Activated T-helper 2 cell treated with anti-CD3 and anti-CD28 coated beads, Interferon-gamma antibody, Interleukin-2, Interleukin-4, amounts not matched to agents 10 μg/mL and 5 μg/mL and 100 μg/mL, durations not matched to agents 14 hours and 24 hours and 36 hours (primary cell): Measurements from ENCODE around the gene CXCR5. TPM values are rescaled to one million over a fixed set of nuclear protein-coding genes. Genes with fewer than 3 reads are reported as not detected.

Source experiments
- DNase-seq: peaks from one replicate; pipeline ENCODE4 v3.0.0; 2021; ENCODE audit warnings: low spot score
- H3K27ac Mint-ChIP-seq: one replicate; pipeline ENCODE4 v1.8.0; 2021; ENCODE audit warnings: mixed read lengths
- H3K27me3 Mint-ChIP-seq: one replicate; pipeline ENCODE4 v1.8.0; 2021; ENCODE audit warnings: low read depth, mixed read lengths
- H3K36me3 Mint-ChIP-seq: one replicate; pipeline ENCODE4 v1.8.0; 2021; ENCODE audit warnings: low read depth, mixed read lengths
- H3K4me1 Mint-ChIP-seq: one replicate; pipeline ENCODE4 v1.8.0; 2021; ENCODE audit warnings: low read depth, mixed read lengths
- H3K4me3 Mint-ChIP-seq: one replicate; pipeline ENCODE4 v1.8.0; 2021; ENCODE audit warnings: low read depth, mild to moderate bottlenecking, moderate library complexity, mixed read lengths
- H3K9me3 Mint-ChIP-seq: one replicate; pipeline ENCODE4 v1.8.0; 2021; ENCODE audit warnings: mixed read lengths
- intact Hi-C: fragments of 100-400 bp; cut with micrococcal nuclease; formaldehyde crosslinking; loops from one replicate; pipeline ENCODE4 v1.15.1; 2023
- total RNA-seq: library from RNA; stranded (reverse); gene quantifications from 2 replicates; pipeline ENCODE4 v1.2.3, GENCODE V29; 2022

The CXCR5 gene
- total RNA-seq, 1 donor from 2014 or later: 8.1 TPM

DNA sequence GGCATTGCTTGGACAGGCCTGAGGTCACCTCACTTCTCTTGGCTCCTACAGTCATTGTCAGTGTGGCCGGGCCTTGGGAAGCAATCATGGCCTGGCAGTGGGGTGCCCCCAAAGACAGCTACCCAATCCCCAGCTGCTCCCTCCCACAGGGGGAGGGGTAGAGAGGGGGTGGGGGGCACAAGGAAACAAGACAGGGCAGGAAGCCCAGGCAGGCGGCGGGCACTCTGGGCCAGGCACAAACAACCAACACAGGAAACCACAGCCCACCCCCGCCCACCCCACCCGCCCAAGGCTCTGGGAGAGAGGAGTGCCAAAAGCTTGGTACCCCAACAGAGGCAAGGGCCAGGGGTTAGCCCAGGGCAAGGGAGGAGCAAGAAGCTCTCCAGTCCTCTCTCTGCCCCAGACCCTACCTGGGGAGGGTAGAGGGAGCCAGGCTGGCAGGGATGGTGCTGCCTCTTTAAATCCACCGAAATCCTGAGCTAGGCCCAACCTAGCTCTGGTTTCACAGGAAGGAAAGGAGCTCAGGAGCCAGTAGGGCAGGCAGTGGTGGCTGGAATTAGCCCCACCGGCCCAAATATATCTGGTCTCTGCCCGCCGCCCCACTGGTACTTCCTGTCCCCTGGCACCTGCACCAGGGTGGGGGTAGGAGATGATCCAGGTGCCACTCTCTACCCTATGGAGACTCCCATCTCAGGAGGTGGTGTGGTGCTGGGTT is 29.9 kb downstream of the CXCR5 start:
- H3K36me3 Mint-ChIP-seq: peaks cover 12% of the 10 kb centered on the region
- intact Hi-C loops: loop anchor here (1.0 kb wide), 1 partner anchor 15 kb away; no protein-coding TSS in a partner anchor
- DNase-seq: no peak
- H3K4me1 Mint-ChIP-seq: peaks cover 71% of the 10 kb centered on the region
- H3K27me3 Mint-ChIP-seq: no peaks in the 10 kb centered on the region
- H3K27ac Mint-ChIP-seq: peak overlapping the region; percentile 89
- no peaks in the 10 kb centered on the region for H3K9me3 Mint-ChIP-seq
- peak overlapping the region; percentile 26 for H3K4me3 Mint-ChIP-seq

DNA sequence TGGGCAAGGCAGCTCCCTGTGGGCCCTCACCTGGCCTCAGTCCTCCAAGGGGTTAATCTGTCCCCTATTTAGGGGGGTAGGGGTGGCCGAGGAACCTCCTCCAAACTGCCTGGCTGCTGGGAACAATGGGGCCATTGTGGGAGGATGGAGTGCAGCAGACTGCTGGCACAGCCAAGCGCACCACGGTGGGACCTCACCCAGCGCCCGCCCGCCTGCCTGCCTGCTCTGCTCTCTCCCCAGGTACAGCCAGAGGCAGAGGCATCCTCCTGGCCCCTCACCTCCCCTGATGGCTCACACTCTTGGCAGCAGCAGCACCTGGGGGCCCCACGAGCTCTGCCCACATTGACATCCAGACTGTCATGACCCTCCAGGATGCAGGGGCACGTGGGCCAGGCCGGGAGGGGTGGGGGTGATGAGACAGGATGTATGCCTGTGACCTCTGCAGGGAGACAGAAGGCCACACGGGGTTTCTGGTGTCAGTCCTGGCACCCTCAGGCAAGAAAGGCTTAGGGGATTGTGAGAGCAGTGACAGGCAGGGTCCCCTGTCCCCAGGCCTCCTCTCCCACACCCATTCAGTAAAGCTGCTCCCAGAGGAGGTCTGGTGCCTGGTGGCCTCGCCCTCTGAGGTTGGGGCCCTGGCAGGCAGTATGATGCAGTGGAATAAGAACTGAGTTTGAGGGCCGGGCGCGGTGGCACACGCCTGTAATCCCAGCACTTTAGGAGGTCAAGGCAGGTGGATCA is 30.7 kb downstream of the CXCR5 start:
- peaks cover 74% of the 10 kb centered on the region for H3K4me1 Mint-ChIP-seq
- H3K36me3 Mint-ChIP-seq: peaks cover 12% of the 10 kb centered on the region
- H3K9me3 Mint-ChIP-seq: no peaks in the 10 kb centered on the region
- intact Hi-C loops: no loop called here
- H3K27ac Mint-ChIP-seq: peak overlapping the region; percentile 89
- H3K27me3 Mint-ChIP-seq: no peaks in the 10 kb centered on the region
- peak; percentile 52 for DNase-seq
- peak overlapping the region; percentile 60 for H3K4me3 Mint-ChIP-seq

DNA sequence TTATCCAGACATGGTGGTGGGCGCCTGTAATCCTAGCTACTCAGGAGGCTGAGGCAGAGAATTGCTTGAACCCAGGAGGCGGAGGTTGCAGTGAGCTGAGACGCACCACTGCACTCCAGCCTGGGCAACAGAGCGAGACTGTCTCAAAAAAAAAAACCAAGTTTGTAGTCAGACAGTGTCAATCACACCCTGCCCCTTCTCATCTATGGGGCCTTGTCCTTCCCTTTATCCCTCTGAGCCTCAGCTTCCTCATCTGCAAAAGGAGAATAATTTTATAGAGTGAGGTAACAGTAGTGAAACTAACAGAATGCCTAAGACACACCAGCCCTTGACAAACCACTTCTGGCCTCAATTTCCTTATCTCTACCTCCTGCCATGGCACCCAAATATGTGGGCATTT is 31.3 kb downstream of the CXCR5 start:
- no peaks in the 10 kb centered on the region for H3K27me3 Mint-ChIP-seq
- no peaks in the 10 kb centered on the region for H3K9me3 Mint-ChIP-seq
- peak overlapping the region; percentile 89 for H3K27ac Mint-ChIP-seq
- H3K4me3 Mint-ChIP-seq: peak overlapping the region; percentile 60
- H3K4me1 Mint-ChIP-seq: peaks cover 80% of the 10 kb centered on the region
- intact Hi-C loops: no loop called here
- H3K36me3 Mint-ChIP-seq: peaks cover 12% of the 10 kb centered on the region
- DNase-seq: no peak

DNA sequence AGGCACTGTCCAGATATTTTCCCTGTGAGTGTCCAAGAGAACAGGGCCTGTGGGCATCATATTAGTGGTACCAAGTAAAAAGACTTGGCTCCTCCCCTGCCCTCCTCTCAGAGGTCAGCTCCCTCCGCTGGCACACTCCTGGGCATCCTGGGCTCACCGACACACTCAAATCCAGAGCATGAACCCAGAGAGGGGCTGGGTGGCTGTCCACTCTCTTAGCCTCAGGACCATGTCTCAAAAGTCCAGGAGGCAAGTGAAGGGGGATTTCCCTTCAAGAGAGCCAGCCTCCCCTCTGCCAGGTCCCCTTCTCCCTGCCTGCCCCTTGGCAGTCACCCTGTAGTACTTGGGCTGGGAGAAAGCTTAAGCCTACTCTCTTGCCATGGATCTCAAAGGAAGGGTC is 31.7 kb downstream of the CXCR5 start:
- Mint-ChIP-seq H3K27ac (peak overlapping the region; percentile 89), H3K4me1 (peaks cover 84% of the 10 kb centered on the region), H3K36me3 (peaks cover 12% of the 10 kb centered on the region), H3K9me3 (no peaks in the 10 kb centered on the region), H3K4me3 (no peak overlapping the region), H3K27me3 (no peaks in the 10 kb centered on the region)
- DNase-seq: no peak
- intact Hi-C loops: no loop called here

DNA sequence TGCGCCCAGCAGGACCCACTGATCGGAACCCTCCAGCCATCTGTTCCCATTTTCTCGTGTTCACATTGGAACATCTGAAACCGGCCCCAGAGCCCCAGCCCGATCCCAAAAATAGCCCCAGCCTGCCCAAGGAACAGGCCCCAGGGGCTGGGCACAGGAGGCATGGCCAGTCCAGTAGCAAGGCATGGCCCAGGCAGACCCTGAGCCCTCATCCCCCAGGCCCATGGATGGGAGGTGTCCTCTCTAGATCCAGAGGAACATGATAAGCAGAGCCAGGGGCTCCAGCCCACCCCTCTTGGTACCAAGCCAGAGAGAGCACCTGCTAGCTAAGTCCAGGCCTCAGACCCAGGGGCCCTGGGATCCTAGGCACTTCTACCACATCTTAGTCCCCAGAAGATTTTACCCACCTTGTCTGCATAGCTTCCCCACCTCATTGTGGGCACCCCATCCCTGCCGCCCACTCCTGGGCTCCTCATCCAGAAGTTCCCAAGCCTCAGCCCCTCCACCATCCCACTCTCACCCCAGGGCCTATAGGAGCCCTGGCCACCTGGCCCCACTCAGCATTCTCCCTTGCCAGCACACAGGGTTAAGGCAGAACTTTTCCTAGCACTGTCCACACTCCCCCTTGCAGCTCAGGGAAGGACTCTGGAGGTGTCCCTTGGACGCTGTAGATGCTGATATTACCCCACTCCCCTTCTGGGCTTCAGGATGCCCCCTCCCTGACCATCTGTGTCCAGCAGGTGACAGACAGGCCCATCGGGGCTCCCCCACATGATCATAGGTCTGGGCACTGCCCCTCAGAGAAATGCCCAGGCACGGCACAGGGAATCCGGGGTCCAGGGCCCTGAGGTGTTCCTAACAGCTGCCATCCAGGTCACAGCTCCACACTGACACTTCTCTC is 32.5 kb downstream of the CXCR5 start:
- Mint-ChIP-seq H3K9me3 (no peaks in the 10 kb centered on the region), H3K36me3 (peaks cover 12% of the 10 kb centered on the region), H3K27ac (peak overlapping the region; percentile 93), H3K27me3 (no peaks in the 10 kb centered on the region), H3K4me1 (peaks cover 90% of the 10 kb centered on the region), H3K4me3 (peak overlapping the region; percentile 20)
- intact Hi-C loops: no loop called here
- DNase-seq: no peak

DNA sequence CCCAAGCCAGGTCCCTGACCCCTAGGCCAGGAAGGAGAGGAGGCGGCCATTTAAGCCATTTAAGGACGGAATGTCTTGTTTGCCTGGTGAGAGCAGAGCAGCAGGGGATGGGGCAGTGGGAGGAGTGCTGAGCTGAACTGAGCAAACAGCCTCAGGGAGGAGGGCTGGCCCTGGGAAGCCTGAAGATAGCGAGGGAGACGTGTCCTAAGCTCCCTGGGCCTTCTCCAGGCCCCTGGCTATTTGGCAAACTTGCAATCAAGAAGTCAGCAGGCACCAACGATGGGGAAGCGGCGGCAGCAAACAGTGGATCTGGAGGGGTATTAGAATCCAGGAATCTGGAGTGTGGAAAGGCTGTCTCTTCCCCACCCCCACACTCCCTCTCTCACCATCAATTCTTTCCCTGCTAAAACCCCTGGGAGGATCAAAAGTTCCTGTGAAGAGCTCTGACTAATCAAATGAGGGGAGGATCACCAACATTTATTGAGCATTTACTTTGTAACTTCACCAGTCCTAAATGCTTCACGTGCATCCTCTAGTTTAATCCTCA is 33.2 kb downstream of the CXCR5 start:
- no peaks in the 10 kb centered on the region for H3K27me3 Mint-ChIP-seq
- H3K27ac Mint-ChIP-seq: peak overlapping the region; percentile 93
- intact Hi-C loops: no loop called here

DNA sequence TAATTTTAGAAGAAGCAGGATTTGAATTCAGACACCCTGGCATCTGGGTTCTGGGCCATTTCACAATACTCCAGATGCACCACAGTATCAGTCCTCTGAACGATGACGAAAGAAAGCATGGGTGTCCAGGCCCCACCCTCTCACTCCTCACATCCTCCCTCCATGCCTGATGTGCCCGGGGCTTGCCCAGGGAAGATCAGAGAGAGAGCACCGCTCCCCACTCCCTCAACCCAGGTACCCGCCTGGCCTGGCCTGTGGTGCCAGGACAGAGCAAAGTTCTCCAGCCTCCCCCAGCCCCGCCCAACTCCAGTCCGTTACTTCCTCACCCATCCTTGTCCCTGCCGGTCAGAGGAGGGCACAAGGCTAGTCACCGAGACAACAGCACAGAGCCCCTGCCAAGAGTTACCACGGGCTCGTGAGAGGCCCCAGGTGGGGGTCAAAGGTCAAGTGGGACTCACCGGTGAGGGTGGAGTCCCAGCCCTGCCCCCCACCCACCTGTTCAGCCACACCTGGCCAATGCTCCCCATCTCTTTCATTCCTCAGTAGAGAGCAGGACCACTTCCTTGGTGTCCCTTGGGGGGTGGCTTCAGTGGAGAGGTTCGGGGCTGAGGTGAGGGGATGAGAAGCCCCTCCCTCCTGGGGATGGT is 33.9 kb downstream of the CXCR5 start:
- H3K4me3 Mint-ChIP-seq: peak overlapping the region; percentile 66
- intact Hi-C loops: loop anchor here (1.0 kb wide), 1 partner anchor 11 kb away; no protein-coding TSS in a partner anchor
- DNase-seq: no peak
- H3K9me3 Mint-ChIP-seq: no peaks in the 10 kb centered on the region
- peak overlapping the region; percentile 93 for H3K27ac Mint-ChIP-seq
- H3K4me1 Mint-ChIP-seq: peaks cover 80% of the 10 kb centered on the region
- peaks cover 12% of the 10 kb centered on the region for H3K36me3 Mint-ChIP-seq
- no peaks in the 10 kb centered on the region for H3K27me3 Mint-ChIP-seq

More for the DNA sequence above, 33.2 kb downstream of the CXCR5 start:
- Mint-ChIP-seq H3K4me1 (peaks cover 86% of the 10 kb centered on the region), H3K4me3 (peak overlapping the region; percentile 20), H3K9me3 (no peaks in the 10 kb centered on the region), H3K36me3 (peaks cover 12% of the 10 kb centered on the region)
- no peak for DNase-seq

DNA sequence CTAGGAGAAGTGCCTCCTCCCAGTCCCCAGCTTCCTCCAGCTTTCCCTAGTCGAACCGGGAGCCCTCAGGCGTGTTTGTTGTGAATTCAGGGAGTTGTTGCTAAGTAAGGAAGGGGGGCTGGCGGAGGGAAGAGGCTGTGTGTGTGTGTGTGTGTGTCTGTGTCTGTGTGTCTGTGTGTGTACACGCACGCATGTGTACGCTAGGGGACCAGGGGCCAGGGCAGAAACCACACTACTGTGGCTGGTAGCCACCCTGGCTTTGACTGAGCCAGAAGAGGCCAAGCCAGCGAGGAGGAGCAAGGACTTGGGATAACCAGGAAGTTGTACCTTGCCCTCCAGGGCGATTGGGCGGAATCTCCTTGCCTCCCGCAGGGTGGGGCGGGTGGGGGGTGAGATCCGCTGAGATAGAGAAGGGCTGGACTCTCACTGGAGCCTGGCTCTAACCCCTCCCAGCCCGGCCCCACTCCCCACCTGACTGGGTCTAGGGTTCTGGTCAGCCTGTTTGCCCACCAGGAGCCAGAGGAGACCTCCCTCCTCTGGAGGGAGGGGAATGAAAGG is 34.5 kb downstream of the CXCR5 start:
- Mint-ChIP-seq H3K4me1 (peaks cover 77% of the 10 kb centered on the region), H3K36me3 (peaks cover 12% of the 10 kb centered on the region), H3K27ac (peak overlapping the region; percentile 93), H3K27me3 (no peaks in the 10 kb centered on the region), H3K4me3 (peak overlapping the region; percentile 66), H3K9me3 (no peaks in the 10 kb centered on the region)
- intact Hi-C loops: loop anchor here (1.0 kb wide), 1 partner anchor 10 kb away; no protein-coding TSS in a partner anchor
- DNase-seq: no peak

DNA sequence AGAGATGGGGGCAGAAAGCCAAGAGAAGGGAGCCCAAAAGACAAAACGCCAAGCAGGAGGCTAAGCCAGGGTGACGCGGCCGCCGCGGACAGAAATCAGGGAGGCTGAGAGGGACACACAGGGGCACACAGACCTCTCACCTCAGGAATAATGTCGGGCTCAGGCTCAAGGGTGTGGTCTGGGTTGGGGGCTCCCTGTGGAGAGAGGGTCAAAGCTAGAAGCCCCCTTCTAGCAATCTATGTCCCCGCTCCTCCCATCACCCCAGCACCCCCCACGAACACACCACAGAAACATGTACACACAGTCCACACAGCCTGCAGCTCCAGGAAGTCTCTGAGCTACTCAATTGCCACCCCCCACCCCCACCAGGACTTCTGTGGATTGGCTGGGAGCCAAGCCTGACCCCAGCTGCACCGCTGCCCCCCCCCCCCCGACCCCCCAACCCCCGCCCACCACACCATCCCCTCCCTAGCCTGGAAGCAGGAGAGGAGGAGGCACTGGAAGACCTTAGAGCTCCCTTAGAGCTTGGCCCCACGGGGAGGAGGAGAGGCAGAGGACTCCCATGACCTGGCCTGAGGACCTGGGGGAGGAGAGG is 35.1 kb downstream of the CXCR5 start:
- intact Hi-C loops: loop anchor here (1.0 kb wide), 1 partner anchor 10 kb away; no protein-coding TSS in a partner anchor
- Mint-ChIP-seq H3K27me3 (no peaks in the 10 kb centered on the region), H3K27ac (peak overlapping the region; percentile 68), H3K4me3 (peak overlapping the region; percentile 66), H3K36me3 (peaks cover 12% of the 10 kb centered on the region), H3K4me1 (peaks cover 80% of the 10 kb centered on the region), H3K9me3 (no peaks in the 10 kb centered on the region)
- DNase-seq: no peak

DNA sequence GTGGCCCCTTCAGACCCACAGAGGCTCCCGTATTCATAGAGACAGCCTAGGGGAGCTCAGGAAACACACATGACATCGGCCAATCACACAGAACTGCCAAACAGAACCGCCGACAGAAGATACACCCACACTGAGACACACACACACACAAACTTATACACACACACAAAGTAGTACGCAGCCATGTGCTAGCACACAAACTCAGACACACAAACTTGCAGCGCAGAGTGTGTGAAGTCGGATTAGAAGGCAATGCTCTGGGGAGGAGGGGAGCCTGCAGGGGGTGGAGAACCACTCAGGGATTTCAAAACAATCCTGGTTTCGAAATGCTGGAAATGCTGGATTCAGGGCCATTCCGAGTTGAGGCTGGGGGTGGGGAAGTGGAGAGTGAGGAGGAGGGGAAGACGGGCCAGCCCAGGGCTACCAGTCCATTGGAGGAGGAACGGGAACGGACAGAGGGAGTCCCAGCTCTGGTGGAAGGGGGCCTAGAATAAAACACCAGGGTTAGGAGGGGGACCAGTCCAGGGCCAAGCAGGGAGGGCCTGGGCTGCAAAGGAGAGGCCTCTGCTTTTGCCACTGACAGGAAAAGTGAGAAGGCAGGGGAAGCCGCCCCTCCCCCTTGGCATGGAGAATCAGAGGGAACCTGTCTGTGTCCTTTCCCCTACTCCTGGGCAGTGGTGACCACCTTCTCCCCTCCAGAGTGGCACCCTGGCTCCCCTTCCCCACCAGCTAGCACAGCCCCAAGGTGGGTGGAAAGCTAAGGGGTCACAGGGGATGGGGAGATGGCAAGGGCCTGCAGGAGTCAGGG is 37.6 kb downstream of the CXCR5 start:
- intact Hi-C loops: no loop called here
- Mint-ChIP-seq H3K4me1 (peaks cover 69% of the 10 kb centered on the region), H3K27ac (peak overlapping the region; percentile 48), H3K27me3 (no peaks in the 10 kb centered on the region), H3K36me3 (peaks cover 9% of the 10 kb centered on the region), H3K9me3 (no peaks in the 10 kb centered on the region), H3K4me3 (peak overlapping the region; percentile 59)
- no peak for DNase-seq
